Activated T-helper 9 cell treated with anti-CD3 and anti-CD28 coated beads, Interleukin-2, amount 50 U/mL, for 16 hours (primary cell): ENCODE data around the gene KLHL21.

Experiments
- DNase-seq: peaks from one replicate; pipeline ENCODE4 v3.0.0-alpha.2; 2020; ENCODE audit warnings: low read depth

Gene KLHL21

DNA sequence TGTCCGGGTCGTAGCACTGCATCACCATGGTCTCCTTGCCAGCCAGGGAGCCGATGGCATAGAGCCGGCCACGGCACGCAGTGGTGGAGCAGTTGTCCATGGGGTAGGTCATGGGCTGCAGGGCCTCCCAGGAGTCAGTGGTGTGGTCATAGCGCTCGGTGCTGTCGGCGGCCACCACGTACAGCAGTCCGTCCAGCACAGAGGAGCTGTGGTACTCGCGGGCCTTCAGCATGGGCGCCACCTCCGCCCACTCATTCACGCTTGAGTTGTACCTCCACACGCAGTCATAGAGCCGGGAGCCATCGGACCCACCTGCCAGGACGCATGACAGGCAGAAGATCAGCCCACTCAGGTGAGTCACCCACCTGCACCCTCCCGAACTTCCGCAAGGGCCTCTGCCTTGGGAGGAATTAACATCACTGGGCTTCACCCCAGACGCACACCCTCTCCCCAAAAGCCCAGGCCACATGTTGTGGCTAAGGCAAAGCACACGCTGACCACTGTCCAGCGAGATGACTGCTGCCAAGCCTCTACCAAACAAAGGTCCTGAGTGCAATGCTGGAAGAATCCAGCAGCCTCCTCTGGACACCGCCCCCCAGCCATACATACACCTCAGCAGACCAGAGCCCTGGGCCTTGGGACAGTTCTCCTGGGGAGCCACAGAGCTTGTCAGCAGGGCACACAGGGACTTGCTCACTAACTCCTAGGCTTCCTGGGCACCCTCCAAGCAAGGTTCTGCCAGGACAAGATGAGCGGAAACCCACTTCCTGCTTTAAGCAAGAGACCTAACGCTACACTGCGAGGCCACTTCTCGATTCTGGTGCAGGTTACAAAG lies 3.3 kb downstream of the KLHL21 start:
- peak; percentile 47 for DNase-seq

GRCh38 chr1:6597777-6598131 lies 4.9 kb downstream of the KLHL21 start:
- DNase-seq: no peak

DNA sequence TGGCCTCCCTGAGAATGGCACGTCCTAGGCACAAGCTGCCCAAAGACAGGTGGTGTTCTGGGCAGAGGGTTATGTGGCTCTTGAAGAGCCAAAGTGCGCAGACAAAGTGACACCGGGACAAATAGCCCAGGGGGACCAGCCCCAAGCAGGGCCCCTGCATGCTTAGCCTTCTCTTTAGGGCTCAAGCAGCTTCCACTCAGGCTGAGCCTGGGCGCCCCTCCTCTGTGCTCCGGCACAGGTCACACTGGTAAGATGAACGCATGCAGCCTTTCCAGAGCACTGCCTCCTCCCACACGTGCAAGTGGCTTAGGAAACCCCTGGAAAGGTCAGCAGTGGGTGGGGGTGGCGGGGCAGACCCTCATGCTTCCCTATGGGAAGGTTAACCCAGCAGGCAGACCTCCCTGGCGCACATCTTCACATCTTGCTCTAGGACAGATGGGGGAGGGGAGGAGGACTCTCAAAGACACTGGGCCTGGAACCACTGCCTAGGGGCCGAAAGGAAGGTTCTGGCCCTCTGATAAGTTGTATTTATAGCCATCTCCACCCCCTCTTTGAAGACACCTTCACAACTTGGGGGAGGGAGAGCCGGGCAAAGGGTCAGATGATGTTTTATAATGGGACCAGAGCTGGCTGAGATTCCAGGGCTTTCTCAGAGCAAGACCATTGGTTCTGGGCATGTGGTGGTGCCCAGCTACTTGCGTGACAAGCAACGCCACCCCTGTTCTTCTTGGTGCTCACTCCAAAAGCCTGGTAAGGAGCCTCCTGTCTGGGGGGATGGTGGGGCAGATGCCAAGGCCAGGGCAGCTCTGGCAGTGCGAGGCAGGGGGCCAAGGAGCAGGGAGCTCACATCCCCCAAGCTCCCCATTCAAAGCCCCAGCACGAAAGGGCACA lies 5.5 kb downstream of the KLHL21 start:
- no peak for DNase-seq

GRCh38 chr1:6596351-6596750 lies 6.3 kb downstream of the KLHL21 start:
- no peak for DNase-seq

- no peak for DNase-seq
Observed at GRCh38 chr1:6594977-6595740, 7.5 kb downstream of the KLHL21 start.

- no peak for DNase-seq
Observed at GRCh38 chr1:6593810-6594209, 8.9 kb downstream of the KLHL21 start.

DNA sequence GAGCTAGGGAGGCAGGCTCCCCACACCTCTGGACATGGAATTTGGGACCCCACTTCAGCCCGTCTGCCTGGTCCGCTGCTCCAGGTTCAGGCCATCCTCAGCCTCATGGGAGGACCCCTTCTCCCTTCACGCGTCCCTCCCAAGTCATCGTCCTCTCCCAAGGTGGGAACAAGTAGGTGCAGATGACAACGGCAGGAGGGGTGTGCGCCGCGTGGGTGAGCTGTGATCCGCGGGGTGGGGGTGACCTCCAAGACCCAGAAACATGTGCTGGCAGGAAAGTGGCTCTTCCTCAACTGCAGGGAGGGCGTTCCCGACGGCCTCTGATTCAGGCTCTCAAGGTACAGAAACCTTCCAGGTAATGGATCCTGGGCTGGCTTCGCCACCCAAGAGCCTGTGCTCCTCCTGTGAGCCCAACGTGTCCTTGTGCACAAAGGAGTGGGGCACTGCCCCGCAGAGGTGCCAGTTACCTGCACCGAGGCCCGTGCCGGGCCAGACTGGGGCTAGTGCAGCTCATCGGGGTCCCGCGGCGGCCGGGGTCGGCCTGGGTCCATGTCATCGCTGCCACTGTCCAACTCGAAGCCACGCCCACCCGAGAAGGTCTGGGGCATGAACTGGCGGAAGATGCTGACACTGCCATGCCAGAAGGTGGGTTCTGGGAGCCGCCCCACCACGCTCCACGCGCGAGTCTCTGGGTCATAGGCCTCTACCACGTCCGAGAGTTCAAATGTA lies 9.6 kb downstream of the KLHL21 start:
- no peak for DNase-seq

DNA sequence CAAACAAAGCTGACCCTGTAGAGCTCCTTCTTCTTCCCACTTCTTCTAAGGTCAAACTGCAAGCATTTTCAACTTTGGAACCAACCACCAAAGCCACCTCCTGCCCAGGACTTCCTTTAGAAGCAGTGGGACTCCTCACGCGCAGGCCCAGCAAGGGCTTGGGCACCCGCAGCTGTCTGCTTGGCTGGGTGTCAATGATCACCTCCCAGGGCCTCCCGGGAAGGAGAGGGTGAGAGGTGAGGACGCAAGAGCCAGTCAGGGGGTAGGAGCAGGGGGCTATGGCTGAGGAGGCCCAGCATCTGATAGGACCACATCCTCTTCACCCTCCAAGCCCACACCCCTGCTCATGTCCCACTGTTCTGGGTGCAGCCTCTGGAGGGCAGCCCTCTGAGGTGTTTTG lies 10.2 kb downstream of the KLHL21 start:
- DNase-seq: no peak

GRCh38 chr1:6591644-6592043 lies 11.0 kb downstream of the KLHL21 start:
- no peak for DNase-seq

DNA sequence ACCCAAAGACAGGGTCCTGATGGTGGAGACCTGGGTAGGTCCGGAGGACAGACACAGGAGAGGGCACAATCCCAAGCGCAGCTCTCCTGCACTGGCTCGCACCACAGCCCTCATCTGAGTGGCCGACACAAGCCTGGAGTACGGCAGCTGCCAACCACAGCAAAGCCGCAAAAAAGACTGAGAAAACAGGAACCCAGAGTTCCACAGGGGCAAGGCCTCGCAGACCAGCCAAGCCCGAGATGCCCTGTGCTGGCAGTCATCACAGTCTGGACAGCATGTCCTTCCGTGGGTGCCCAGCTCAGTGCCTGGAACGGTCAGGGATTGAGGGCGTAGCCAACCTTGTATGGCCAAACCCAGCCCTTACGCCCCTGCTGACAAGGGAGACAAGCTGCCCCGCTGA lies 11.4 kb downstream of the KLHL21 start:
- DNase-seq: no peak

DNA sequence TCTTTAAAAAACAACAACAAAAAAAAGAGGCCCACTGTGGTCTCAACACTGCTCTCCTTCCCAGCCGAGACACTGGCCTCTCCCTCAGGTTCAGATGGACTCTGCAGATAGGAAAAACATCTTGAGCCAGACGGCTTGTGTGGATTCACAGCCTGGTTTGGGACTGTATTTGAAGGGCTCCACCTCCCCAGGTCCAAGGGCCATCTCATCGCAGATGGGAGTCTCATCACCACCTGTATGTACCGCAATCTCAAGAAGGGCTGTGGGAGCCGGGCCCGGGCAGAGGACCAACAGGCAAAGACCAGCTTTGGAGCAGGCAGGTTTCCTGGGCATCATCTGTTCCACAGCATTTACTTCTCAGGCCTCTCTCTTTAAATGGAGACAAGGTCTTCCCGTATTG lies 12.6 kb downstream of the KLHL21 start:
- no peak for DNase-seq

GRCh38 chr1:6588893-6589520 lies 13.7 kb downstream of the KLHL21 start:
- DNase-seq: no peak

- DNase-seq: no peak
Observed at GRCh38 chr1:6588128-6588892, 14.4 kb downstream of the KLHL21 start.

DNA sequence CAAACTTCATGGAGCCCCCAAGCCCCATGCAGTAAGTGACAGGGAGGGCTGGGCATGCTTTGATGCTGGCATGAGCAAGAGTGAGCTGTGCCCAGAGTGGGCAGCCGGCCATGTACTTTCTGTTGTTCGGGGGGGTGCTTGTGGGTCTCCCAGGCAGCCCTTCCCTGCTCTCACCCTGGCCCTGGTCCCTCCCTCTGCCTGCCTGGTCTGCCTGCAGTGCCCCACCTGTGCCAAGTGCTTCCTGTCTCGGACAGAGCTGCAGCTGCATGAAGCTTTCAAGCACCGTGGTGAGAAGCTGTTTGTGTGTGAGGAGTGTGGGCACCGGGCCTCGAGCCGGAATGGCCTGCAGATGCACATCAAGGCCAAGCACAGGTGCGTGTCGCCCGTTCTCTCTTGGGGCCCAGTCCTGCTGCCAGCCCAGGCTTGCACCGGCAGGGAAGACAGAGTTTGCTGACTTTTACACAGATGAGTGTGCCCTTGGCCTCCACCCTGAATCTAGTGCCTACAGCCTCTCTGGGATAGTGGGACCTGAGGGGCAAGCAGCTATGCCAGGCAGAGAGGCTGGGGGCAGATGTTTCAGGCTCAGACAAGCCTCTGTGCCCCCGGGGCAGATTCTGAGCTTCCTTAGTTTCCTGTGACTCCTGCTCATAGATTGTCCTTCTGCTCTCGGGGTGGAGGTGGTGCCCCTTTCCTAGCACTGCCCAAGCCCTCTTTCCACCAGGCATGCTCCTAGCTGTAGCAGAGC lies 15.2 kb downstream of the KLHL21 start:
- no peak for DNase-seq

DNA sequence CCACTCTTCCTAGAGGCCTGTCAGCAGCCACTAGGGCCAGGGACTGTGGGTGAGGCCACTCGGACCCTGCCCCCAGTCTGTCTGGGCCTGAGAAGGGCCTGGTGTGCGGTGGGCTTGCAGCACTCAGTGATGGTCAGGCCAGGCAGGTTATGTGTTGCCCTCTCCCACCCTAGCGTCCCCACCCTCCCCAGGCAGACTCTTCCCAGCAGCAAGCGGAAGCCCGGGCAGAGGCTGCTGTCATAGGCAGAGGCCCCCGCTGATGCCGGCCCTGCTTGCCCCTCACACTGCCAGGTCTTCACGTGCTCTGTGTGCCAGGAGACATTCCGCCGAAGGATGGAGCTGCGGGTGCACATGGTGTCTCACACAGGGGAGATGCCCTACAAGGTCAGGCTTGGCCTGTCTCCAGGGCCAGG lies 16.3 kb downstream of the KLHL21 start:
- DNase-seq: no peak

DNA sequence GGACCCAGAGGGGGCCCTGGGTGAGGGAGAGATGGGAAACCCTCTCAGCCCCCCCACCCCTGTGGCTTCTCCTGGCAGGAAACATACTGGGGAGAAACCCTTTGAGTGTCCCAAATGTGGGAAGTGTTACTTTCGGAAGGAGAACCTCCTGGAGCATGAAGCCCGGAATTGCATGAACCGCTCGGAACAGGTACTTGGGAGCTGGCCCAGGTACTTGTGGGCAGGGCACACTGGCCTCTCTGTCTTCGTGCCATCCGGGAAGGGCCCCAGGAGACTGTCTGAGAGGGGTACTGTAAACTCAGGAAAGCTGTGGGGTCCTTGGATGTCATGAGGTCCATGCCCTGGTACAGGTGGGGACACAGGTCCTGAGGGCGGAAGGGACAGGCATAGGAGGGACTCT lies 16.8 kb downstream of the KLHL21 start:
- DNase-seq: no peak

GRCh38 chr1:6585081-6585722 lies 17.5 kb downstream of the KLHL21 start:
- no peak for DNase-seq

DNA sequence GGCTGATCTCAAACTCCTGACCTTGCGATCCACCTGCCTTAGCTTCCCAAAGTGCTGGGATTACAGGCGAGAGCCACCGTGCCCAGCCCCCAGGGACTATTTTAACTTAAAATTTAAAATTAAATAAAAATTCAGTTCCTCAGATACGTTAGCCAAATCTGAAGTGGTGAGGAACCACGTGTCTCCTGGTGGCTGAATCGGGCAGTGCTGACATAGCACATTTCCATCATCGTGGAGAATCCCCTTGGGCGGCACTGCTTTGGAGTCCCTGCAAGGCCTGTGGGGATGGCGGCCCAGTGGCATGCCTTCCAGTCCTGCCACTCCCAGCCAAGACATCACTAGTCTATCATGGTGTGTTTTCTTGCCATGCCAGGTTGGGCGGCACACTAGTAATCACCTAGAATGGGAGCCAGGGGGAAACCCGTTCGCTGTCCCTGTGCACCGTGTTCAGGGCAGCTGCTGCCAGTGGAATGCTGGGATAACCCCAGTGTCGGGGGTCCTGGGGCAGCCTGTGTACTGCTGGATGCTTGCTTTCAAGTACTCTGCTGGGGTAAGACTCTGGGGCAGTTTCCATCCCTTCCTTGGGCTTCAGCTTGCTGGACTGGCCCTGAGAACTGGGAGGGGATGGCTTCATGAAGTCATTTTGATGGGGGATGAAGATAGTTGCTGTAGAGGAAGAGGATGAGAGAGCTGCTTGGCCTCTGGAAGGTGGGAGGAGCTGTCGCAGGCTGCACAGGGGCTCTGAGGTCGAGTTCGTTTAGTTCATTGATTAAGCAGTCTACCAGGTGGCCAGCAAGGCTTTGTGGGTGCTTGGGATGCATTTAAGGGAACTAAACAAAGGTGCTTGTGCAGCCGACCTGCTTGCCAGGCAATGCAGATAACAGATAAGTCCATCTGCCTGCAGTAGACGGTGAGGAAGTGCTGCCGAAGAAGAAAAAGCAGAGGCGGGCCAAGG lies 18.3 kb downstream of the KLHL21 start:
- no peak for DNase-seq
